GM23248 (cell line): ENCODE measurements around the gene FAM171A2. TPM values are rescaled to one million over a fixed set of nuclear protein-coding genes. Genes with fewer than 3 reads are reported as not detected.
"Not testable (repeated sequence)": the region's sequence is repeated elsewhere in the genome, so short reads cannot be mapped to it uniquely, and the experiment has no call there.

Source experiments
- DNase-seq: peaks from one replicate; pipeline ENCODE4 v3.0.0-alpha.2; 2015
- H2AFZ ChIP-seq: fragments of 200-600 bp; sonication (generic); 2 replicates; pipeline ENCODE4 v1.6.1; 2016; ENCODE audit warnings: antibody characterized with exemption
- H3F3A ChIP-seq: fragments of 200-600 bp; sonication (generic); 2 replicates; pipeline ENCODE4 v1.6.1; 2016; ENCODE audit warnings: mild to moderate bottlenecking, antibody characterized with exemption, mixed run types; ENCODE audit not compliant: insufficient read depth
- H3K27ac ChIP-seq: fragments of 200-600 bp; sonication (generic); 2 replicates; pipeline ENCODE4 v1.5.1; 2016; ENCODE audit warnings: mild to moderate bottlenecking
- H3K27me3 ChIP-seq: fragments of 200-600 bp; sonication (generic); replicated peaks from 2 replicates; pipeline ENCODE4 v1.6.1; 2016; ENCODE audit warnings: mild to moderate bottlenecking; ENCODE audit not compliant: insufficient read depth
- H3K36me3 ChIP-seq: fragments of 200-600 bp; sonication (generic); 2 replicates; pipeline ENCODE4 v1.6.1; 2016; ENCODE audit warnings: low read depth, mild to moderate bottlenecking
- H3K4me1 ChIP-seq: fragments of 200-600 bp; sonication (generic); 2 replicates; pipeline ENCODE4 v1.6.1; 2016; ENCODE audit warnings: mild to moderate bottlenecking; ENCODE audit not compliant: insufficient read depth
- H3K4me2 ChIP-seq: fragments of 200-600 bp; sonication (generic); one replicate; pipeline ENCODE4 v1.6.1; 2016; ENCODE audit warnings: mild to moderate bottlenecking; ENCODE audit not compliant: unreplicated experiment
- H3K4me3 ChIP-seq: fragments of 200-600 bp; sonication (generic); 2 replicates; pipeline ENCODE4 v1.5.1; 2016; ENCODE audit warnings: mild to moderate bottlenecking
- H3K79me2 ChIP-seq: fragments of 200-600 bp; sonication (generic); 2 replicates; pipeline ENCODE4 v1.6.1; 2016; ENCODE audit warnings: mild to moderate bottlenecking; ENCODE audit not compliant: insufficient read depth
- H3K9ac ChIP-seq: fragments of 200-600 bp; sonication (generic); 2 replicates; pipeline ENCODE4 v1.6.1; 2016; ENCODE audit warnings: mild to moderate bottlenecking
- H3K9me2 ChIP-seq: fragments of 200-600 bp; sonication (generic); 2 replicates; pipeline ENCODE4 v1.6.1; 2016; ENCODE audit warnings: mixed run types, mild to moderate bottlenecking, moderate library complexity; ENCODE audit not compliant: insufficient read depth
- H3K9me3 ChIP-seq: fragments of 200-600 bp; sonication (generic); one replicate; pipeline ENCODE4 v1.6.1; 2017; ENCODE audit warnings: low read depth
- H4K20me1 ChIP-seq: fragments of 200-600 bp; sonication (generic); 2 replicates; pipeline ENCODE4 v1.6.0; 2016; ENCODE audit not compliant: insufficient read depth
- EZH2 ChIP-seq: fragments of 200-600 bp; sonication (generic); IDR thresholded peaks from 2 replicates; pipeline ENCODE4 v1.6.1; 2018; ENCODE audit warnings: antibody characterized with exemption, mild to moderate bottlenecking; ENCODE audit not compliant: insufficient read depth, poor library complexity, severe bottlenecking
- EZH2phosphoT487 ChIP-seq: fragments of 200-600 bp; sonication (generic); IDR thresholded peaks from 2 replicates; pipeline ENCODE4 v1.6.1; 2018; ENCODE audit warnings: antibody characterized with exemption, moderate library complexity, mild to moderate bottlenecking, low read depth; ENCODE audit not compliant: insufficient read depth
- WGBS, 2 experiments: methylation state at CpG; one replicate each; pipeline ENCODE4 v1.1.6; 2015 to 2017; ENCODE audit warnings: low lambda C conversion rate in 2 of 2, low coverage in 1 of 2; ENCODE audit errors: missing lambda C conversion rate in 2 of 2; 5-methylcytosine and 5-hydroxymethylcytosine counted together
- in situ Hi-C: fragments of 300-500 bp; cut with MboI; formaldehyde crosslinking; loops from 2 replicates; pipeline ENCODE4 v1.15.0; 2020
- polyA plus RNA-seq: library from polyadenylated mRNA; unstranded; fragments of >200 nt; fragmentation: Nextera tagmentation; extraction: Ambion mirVana; gene quantifications from 2 replicates; pipeline ENCODE4 v1.2.1, GENCODE V29; 2016
- total RNA-seq: library from RNA; depleted of rRNA; stranded (reverse); fragments of >200 nt; shearing (Covaris generic); gene quantifications from 2 replicates; pipeline ENCODE4 v1.2.3, GENCODE V29; 2014

FAM171A2 gene
- total and polyA plus RNA-seq, 2 experiments from 2014 or later, result 0.25 to 4.8 TPM

DNA sequence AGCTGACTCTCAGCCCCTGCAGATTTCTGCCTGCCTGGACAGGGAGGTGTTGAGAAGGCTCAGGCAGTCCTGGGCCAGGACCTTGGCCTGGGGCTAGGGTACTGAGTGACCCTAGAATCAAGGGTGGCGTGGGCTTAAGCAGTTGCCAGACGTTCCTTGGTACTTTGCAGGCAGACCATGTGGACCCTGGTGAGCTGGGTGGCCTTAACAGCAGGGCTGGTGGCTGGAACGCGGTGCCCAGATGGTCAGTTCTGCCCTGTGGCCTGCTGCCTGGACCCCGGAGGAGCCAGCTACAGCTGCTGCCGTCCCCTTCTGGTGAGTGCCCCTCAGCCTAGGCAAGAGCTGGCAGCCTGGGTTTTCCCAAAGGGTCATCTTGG is 14.7 kb downstream of the FAM171A2 start:
- Histone ChIP-seq H2AFZ (no peak overlapping the region), H3K4me2 (no peak overlapping the region), H3K9me3 (no peaks in the 10 kb centered on the region), H3K27ac (no peak overlapping the region), H3K27me3 (no peaks in the 10 kb centered on the region), H3K4me1 (peaks cover 3% of the 10 kb centered on the region; the same call in 1 of the 2 replicates), H4K20me1 (no peaks in the 10 kb centered on the region), H3K9me2 (no peaks in the 10 kb centered on the region), H3K79me2 (peaks cover 15% of the 10 kb centered on the region; the same call in 1 of the 2 replicates), H3F3A (peaks cover 16% of the 10 kb centered on the region), H3K4me3 (no peak overlapping the region), H3K36me3 (no peaks in the 10 kb centered on the region), H3K9ac (no peak overlapping the region)
- DNase-seq, result no peak
- in situ Hi-C loops, result no loop called here
- no peak for TF ChIP-seq EZH2phosphoT487
- no peak for TF ChIP-seq EZH2
- 89 to 93% methylated on average over 6 of the region's 6 CpGs for WGBS, 2 experiments

DNA sequence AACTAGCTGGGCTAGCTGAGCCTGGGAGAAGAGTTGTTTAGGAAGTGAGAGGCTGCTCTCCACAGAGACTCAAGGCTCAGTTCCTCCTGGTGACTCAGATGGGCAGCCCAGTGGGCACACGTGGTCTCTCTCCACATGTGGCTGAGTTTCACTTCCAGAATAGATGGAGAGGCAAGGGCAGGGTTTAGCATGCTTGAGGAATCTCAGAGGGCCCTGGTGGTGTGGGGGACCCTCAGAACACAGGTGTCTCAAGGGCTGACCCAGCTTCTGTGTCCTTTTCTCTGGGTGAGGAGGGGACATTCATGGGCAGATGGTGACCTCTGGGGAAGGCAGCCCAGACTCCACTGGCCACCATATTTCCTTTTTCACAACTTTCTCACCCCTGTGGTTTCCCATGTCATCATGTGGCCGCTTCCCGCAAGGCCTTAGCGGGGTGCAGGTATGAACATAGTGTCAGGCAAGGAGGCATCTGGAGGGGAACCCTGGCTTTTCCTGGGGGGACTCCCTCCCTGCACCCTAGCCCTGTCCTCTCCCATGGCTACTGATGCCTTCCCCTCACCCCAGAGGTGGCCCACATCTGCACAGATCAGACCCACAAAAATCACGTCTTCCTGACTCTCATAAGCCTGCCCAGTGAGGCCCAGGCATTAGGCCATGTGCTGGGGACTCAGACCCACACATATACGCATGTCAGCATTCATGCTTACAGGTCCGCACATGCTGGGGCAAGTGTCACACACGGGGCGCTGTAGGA is 15.2 kb downstream of the FAM171A2 start:
- H3K27me3 ChIP-seq, result no peaks in the 10 kb centered on the region
- H3K27ac ChIP-seq, result peak overlapping the region; percentile 33; the same call in 1 of the 2 replicates
- peaks cover 16% of the 10 kb centered on the region for H3F3A ChIP-seq
- in situ Hi-C loops, result no loop called here
- H3K79me2 ChIP-seq, result peaks cover 15% of the 10 kb centered on the region; the same call in 1 of the 2 replicates
- TF ChIP-seq EZH2 (no peak), EZH2phosphoT487 (no peak)
- no peak overlapping the region for H2AFZ ChIP-seq
- 84 to 85% methylated on average over 9 of the region's 9 CpGs for WGBS, 2 experiments
- peaks cover 3% of the 10 kb centered on the region; the same call in 1 of the 2 replicates for H3K4me1 ChIP-seq
- H3K9ac ChIP-seq, result 0 out of 2 replicates have a peak overlapping the region, but pooled peaks have one; percentile 13
- no peaks in the 10 kb centered on the region for H3K36me3 ChIP-seq
- H3K9me2 ChIP-seq, result no peaks in the 10 kb centered on the region
- H4K20me1 ChIP-seq, result no peaks in the 10 kb centered on the region
- H3K4me3 ChIP-seq, result no peak overlapping the region
- no peaks in the 10 kb centered on the region for H3K9me3 ChIP-seq
- no peak overlapping the region for H3K4me2 ChIP-seq
- DNase-seq, result peak; percentile 84

DNA sequence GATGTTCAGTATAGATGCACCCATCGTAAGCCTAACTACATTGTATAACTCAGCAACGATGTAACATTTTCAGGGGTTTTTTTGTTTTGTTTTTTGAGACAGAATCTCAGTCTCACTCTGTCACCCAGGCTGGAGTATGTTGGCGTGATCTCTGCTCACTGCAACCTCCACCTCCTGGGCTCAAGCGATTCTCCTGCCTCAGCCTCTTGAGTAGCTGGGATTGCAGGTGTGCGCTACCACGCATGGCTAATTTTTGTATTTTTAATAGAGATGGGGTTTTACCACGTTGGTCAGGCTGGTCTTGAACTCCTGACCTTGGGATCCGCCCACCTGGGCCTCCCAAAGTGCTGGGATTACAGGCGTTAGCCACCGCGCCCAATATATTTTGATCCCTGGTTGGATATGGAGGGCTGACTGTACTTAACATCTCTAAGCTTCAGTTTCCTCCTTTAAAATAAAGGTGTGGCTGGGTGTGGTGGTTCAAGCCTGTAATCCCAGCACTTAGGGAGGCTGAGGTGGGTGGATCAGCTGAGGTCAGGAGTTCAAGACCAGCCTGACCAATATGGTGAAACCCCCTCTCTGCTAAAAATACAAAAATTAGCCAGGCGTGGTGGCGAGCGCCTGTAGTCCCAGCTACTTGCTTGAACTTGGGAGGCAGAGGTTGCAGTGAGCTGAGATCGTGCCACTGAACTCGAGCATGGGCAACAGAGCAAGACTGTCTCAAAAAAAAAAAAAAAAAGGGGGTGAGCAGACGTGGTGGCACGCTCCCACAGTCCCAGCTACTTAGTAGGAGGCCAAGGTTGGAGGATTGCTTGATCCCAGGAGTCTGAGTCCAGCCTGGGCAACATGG is 16.2 kb downstream of the FAM171A2 start:
- in situ Hi-C loops, H3K9me2 ChIP-seq, DNase-seq, H3K9me3 ChIP-seq, H3K4me1 ChIP-seq, H3K4me2 ChIP-seq, H3K27me3 ChIP-seq, H3K4me3 ChIP-seq, H3K36me3 ChIP-seq, H2AFZ ChIP-seq, H4K20me1 ChIP-seq: not testable (repeated sequence)
- 78 to 79% methylated on average over 18 of the region's 18 CpGs for WGBS, 2 experiments
- Histone ChIP-seq H3K27ac (peak overlapping the region; percentile 33; the same call in 1 of the 2 replicates), H3K9ac (0 out of 2 replicates have a peak overlapping the region, but pooled peaks have one; percentile 13), H3K79me2 (peaks cover 15% of the 10 kb centered on the region; the same call in 1 of the 2 replicates), H3F3A (peaks cover 16% of the 10 kb centered on the region)

DNA sequence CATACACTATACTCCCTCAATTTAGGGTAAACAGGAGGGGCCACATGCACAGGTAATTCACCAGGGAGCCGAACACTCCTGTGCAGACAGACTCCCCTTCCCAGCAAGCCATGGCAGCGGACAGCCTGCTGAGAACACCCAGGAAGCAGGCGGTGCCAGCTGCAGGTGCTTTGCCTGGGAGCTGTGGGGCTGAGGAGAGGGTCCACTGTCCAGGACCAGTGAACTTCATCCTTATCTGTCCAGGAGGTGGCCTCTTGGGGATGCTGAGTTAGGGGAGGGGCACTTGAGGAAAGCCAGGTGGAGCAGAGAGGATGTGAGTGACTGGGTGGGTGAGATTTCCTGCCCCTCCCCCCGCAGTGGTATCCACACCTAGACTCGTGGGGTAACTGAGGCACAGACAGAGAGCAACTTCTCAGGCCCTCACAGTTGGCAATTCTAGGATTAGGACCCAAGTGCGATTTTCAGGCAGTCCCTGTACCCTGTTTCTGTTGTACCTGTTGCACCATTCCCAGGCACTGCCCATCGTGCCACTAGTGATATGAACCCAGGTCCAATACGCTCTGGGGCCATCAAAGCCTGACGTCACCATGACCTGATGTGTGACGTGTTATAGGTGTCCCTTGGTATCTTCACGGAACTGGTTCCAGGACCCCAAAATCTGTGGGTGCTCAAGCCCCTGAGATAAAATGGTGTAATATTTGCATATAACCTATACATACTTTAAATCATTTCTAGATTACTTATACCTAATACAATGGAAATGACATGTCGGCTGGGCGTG is 17.4 kb downstream of the FAM171A2 start:
- Histone ChIP-seq H3K4me3 (peak overlapping the region; percentile 97), H3K4me1 (peaks cover 3% of the 10 kb centered on the region; the same call in 1 of the 2 replicates), H3K9me2 (no peaks in the 10 kb centered on the region), H3K79me2 (peaks cover 15% of the 10 kb centered on the region; the same call in 1 of the 2 replicates), H3K9ac (peak overlapping the region; percentile 86; the same call in 1 of the 2 replicates), H3K27me3 (no peaks in the 10 kb centered on the region), H4K20me1 (no peaks in the 10 kb centered on the region), H3F3A (peaks cover 16% of the 10 kb centered on the region), H3K4me2 (peak overlapping the region; percentile 83), H3K27ac (no peak overlapping the region), H2AFZ (peak overlapping the region; percentile 96; the same call in 1 of the 2 replicates), H3K36me3 (no peaks in the 10 kb centered on the region), H3K9me3 (no peaks in the 10 kb centered on the region)
- WGBS, 2 experiments, result 78 to 80% methylated on average over 13 of the region's 13 CpGs
- DNase-seq, result no peak
- in situ Hi-C loops, result no loop called here
- TF ChIP-seq EZH2 (no peak), EZH2phosphoT487 (no peak)
